K562 (cell line): ENCODE results near the gene MPIG6B. TPM values are rescaled to one million over a fixed set of nuclear protein-coding genes. Genes with fewer than 3 reads are reported as not detected.

Experiments used
- ARID3A ChIP-seq: IDR thresholded peaks from 2 replicates; pipeline ENCODE4 v1.6.1; 2012; ENCODE audit warnings: low read depth, low read length, improper control_type of control experiment, borderline replicate concordance
- DIDO1 ChIP-seq: fragments of 450-650 bp; IDR thresholded peaks from 2 replicates; pipeline ENCODE4 v1.6.1; 2016; ENCODE audit warnings: low read depth, missing biosample characterization, missing genetic modification characterization
- E2F3 ChIP-seq: fragments of 250-450 bp; sonication (Bioruptor Pico); IDR thresholded peaks from 2 replicates; pipeline ENCODE4 v1.4.0; 2020; ENCODE audit warnings: mild to moderate bottlenecking
- ERF ChIP-seq: fragments of 450-650 bp; formaldehyde crosslinking; IDR thresholded peaks from 2 replicates; pipeline ENCODE4 v1.4.0; 2020; ENCODE audit warnings: mild to moderate bottlenecking, mixed read lengths
- ETV6 ChIP-seq, 3 experiments: fragments of 150-350 bp in 1 of 3; sonication (generic) in 1 of 3; formaldehyde crosslinking in 1 of 3; IDR thresholded peaks; 2 replicates each; pipeline versions ENCODE4 v1.6.1 to v1.8.0; 2014 to 2022; ENCODE audit warnings: borderline replicate concordance in 2 of 3, low read depth in 2 of 3, antibody characterized with exemption in 1 of 3, low read length in 1 of 3, mild to moderate bottlenecking in 1 of 3, missing genetic modification reagents in 1 of 3
- FOXJ3 ChIP-seq: sonication (generic); formaldehyde crosslinking; IDR thresholded peaks from 2 replicates; pipeline ENCODE4 v1.4.0; 2020; ENCODE audit warnings: mild to moderate bottlenecking, missing genetic modification reagents
- GABPB1 ChIP-seq: sonication (generic); formaldehyde crosslinking; IDR thresholded peaks from 2 replicates; pipeline ENCODE4 v1.8.0; 2022; ENCODE audit warnings: mild to moderate bottlenecking, missing genetic modification reagents
- GATA2 ChIP-seq: sonication (generic); formaldehyde crosslinking; IDR thresholded peaks from 2 replicates; pipeline ENCODE4 v1.4.0; 2020; ENCODE audit warnings: mild to moderate bottlenecking, missing genetic modification reagents
- KLF10 ChIP-seq: fragments of 250-450 bp; sonication (Bioruptor Pico); IDR thresholded peaks from 2 replicates; pipeline ENCODE4 v1.6.1; 2021; ENCODE audit warnings: matching md5 sums
- PBX2 ChIP-seq, 2 experiments: IDR thresholded peaks in 1 of 2; conservative IDR thresholded peaks in 1 of 2; 2 replicates each; pipeline ENCODE4 v1.6.1; 2016; ENCODE audit warnings: low read depth in 2 of 2, mild to moderate bottlenecking in 1 of 2, missing compliant biosample characterization in 1 of 2, missing genetic modification characterization in 1 of 2, moderate library complexity in 1 of 2
- POLR2AphosphoS2 ChIP-seq: IDR thresholded peaks from 2 replicates; pipeline ENCODE4 v1.6.1; 2012; ENCODE audit warnings: low read length, improper control_type of control experiment
- RBM14 ChIP-seq: fragments of 200-400 bp; formaldehyde crosslinking; IDR thresholded peaks from 2 replicates; pipeline ENCODE4 v1.6.1; 2018; ENCODE audit warnings: low read depth, mild to moderate bottlenecking, low read length, moderate library complexity, borderline replicate concordance; ENCODE audit not compliant: insufficient read depth
- SAP30 ChIP-seq: fragments of 200-600 bp; sonication (generic); IDR thresholded peaks from 2 replicates; pipeline ENCODE4 v1.6.1; 2012; ENCODE audit warnings: borderline replicate concordance, low read depth, mild to moderate bottlenecking, moderate library complexity, low read length, control low read depth, inconsistent platforms; ENCODE audit not compliant: insufficient read depth, poor library complexity, severe bottlenecking
- YBX1 ChIP-seq: fragments of 450-650 bp; IDR thresholded peaks from 2 replicates; pipeline ENCODE4 v1.7.1; 2016; ENCODE audit warnings: mild to moderate bottlenecking
- ZBTB49 ChIP-seq: sonication (generic); formaldehyde crosslinking; IDR thresholded peaks from 2 replicates; pipeline ENCODE4 v1.8.0; 2022; ENCODE audit warnings: missing genetic modification reagents, mild to moderate bottlenecking, borderline replicate concordance
- ZFP91 ChIP-seq: sonication (generic); formaldehyde crosslinking; IDR thresholded peaks from 2 replicates; pipeline ENCODE4 v1.8.0; 2022; ENCODE audit warnings: mild to moderate bottlenecking, missing genetic modification reagents
- polyA plus RNA-seq, 8 experiments: library from polyadenylated mRNA; depleted of rRNA in 4 of 8; stranded (reverse) in 5 of 8; unstranded in 3 of 8; fragments of >200 nt; fragmentation: Nextera tagmentation in 2 of 8; fragmentation: Illumina TruSeq in 1 of 8; extraction: Ambion mirVana in 2 of 8; extraction: Trizol in 1 of 8; gene quantifications; 2 replicates each; pipeline versions ENCODE4 v1.2.1 to v1.2.3, GENCODE V29; 2011 to 2014; ENCODE audit warnings: inconsistent platforms in 1 of 8, missing spikeins in 1 of 8
- total RNA-seq, 7 experiments: library from RNA; depleted of rRNA in 6 of 7; stranded (reverse); fragments of >200 nt in 6 of 7; fragmentation: Illumina TruSeq in 2 of 7; extraction: Trizol in 2 of 7; gene quantifications; 2 replicates each; pipeline versions ENCODE4 v1.2.1 to v1.2.3, GENCODE V29; 2011 to 2021; ENCODE audit warnings: low replicate concordance in 1 of 7

Gene MPIG6B
- total and polyA plus RNA-seq, 9 of the 15 experiments (the other 6 are each of a cell fraction or from before 2014, with no cell fraction given), result 0.11 to 1.2 (median 0.28) TPM; not detected in 1

GRCh38 chr6:31739639-31740396, 16.6 kb downstream of the MPIG6B start, which contains the start of gene MSH5 (continued):
- peak; percentile 76; the same call in 1 of the 2 replicates for TF ChIP-seq ZFP91
- peak; percentile 93 for TF ChIP-seq SAP30
- no peak for TF ChIP-seq GATA2 (CRISPR knock-in tag)
- 0 out of 4 replicates have a peak, but pooled peaks of 1 of the 2 experiments have one; percentile 52 for TF ChIP-seq ETV6 (IDR thresholded peaks at IDR 0.05; ENCODE audit: borderline replicate concordance in 1 of 2, low read depth in 2 of 2, low read length in 1 of 2)
- peak; percentile 95; the same call in 1 of the 2 replicates for TF ChIP-seq ETV6 (CRISPR knock-in tag; IDR thresholded peaks at IDR 0.05; ENCODE audit: borderline replicate concordance)
- TF ChIP-seq YBX1, result no peak
- TF ChIP-seq GABPB1 (CRISPR knock-in tag), result no peak
- TF ChIP-seq ZBTB49 (CRISPR knock-in tag), result peak; percentile 97; the same call in 1 of the 2 replicates
- peak; percentile 99 for TF ChIP-seq E2F3 (CRISPR knock-in tag)
- peak; percentile 90 for TF ChIP-seq ERF
- TF ChIP-seq POLR2AphosphoS2, result no peak; the same call in 1 of the 2 replicates
- TF ChIP-seq PBX2 (CRISPR knock-in tag; IDR thresholded peaks at IDR 0.05; ENCODE audit: low read depth), result no peak
- peak; percentile 66 for TF ChIP-seq PBX2 (tag; conservative IDR thresholded peaks at IDR 0.05; ENCODE audit: low read depth)
- no peak for TF ChIP-seq KLF10 (CRISPR knock-in tag)
- peak; percentile 56; the same call in 1 of the 2 replicates for TF ChIP-seq DIDO1 (tag)
- TF ChIP-seq RBM14, result no peak
- TF ChIP-seq ARID3A, result 0 out of 2 replicates have a peak, but pooled peaks have one; percentile 11
- no peak for TF ChIP-seq FOXJ3 (CRISPR knock-in tag)
